Activated effector memory CD4-positive, alpha-beta T cell treated with Interleukin-2 at 50 U/mL for 16 hours (primary cell): ENCODE results near the gene CDK11B.
A peak's percentile ranks its signal among the peaks of the same experiment; 100 is the strongest.
"Not testable (repeated sequence)": the region's sequence is repeated elsewhere in the genome, so short reads cannot be mapped to it uniquely, and the experiment has no call there.

Source experiments
- DNase-seq: peaks from one replicate; pipeline ENCODE4 v3.0.0-alpha.2; 2020

CDK11B gene

DNA sequence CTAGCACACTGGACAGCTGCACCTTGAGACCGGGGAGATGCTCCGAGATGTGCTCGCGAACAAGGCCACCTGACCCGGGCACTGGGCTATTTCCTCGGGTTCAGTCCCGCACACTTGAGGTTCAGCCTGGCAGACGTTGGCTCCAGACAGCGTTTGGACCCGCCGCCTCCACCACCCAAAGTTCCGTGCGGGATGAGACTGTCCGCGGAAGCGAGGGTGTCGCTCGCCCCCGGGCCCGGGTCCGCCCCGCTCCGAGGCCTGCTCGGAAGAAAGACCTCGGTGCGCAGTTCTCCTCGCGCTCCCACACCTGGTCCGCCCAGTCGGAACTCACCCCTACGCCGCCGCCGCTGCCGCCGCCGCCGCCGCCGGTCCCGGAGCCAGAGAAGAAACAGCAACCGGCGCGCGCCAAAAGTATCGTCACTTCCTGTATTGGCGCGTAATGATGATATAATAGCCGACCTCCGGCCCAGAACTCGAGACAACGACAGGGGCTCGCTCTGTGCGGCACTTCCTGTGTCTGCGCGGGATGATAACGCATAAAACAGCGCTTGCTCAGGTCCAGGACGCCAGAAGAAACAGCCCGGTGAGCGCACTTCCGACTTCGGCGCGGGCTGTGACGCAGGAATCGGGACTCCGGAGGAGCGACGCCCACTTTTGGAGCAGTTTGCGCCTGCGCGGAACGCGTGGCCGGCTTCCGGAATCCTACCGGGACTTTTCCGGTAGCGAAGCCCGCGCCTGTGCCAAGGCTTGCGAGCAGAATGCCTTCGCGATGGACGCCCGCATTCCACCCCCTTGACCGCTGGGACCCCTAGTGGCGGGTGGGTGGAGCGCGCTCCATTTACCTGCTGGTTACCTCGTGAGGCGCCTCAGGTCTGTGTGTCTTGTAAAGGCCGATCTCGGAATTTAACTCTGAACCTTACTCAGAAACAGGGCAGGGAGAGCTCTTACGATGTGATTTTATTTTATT is at the start of gene CDK11B:
Gene CDK11B (minus strand): TSS at position 422 of the 967 bp plus-strand sequence. CDS start 1,519 bp downstream, outside the sequence.
- DNase-seq = peak; percentile 99

DNA sequence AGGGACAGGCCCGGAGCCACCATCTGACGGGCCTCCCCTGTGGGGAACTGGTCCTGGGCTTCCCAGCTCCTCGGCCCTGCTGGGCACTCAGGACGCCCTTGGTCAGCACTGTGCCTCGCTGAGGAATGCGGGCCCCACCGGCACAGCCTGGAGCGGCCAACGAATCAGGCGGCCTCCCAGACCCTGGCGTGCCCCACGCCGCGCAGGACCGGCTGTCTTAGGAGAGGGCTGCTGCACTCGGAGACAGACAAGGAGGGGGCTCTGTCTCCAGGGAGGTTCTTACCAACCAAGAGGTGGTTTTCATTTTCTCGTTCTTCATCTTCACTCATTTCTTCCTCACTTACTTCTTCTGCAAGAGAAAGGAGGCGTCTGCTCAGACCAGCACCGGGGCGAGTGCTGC is 49.1 kb upstream of the CDK11B start:
- DNase-seq = not testable (repeated sequence)

DNA sequence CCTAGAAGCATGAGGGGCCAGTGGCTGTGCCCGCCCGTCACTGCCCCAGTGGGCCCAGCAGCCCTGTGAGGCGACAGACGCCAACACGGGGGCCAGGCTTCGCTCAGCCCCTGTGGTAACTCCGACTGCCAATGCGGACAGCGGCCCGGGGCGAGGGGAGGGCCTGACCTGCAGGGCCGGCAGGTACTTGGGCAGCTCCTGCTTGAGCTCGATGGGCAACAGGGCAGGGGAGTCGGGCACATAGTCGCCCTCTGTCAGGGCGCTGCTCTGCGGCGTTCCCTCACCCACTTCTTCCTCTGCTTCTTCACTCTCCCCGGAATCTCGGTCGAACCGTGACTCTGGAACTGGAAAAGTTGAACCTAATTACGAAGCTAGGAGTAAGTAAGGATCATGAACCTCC is 48.4 kb upstream of the CDK11B start:
- DNase-seq = not testable (repeated sequence)

DNA sequence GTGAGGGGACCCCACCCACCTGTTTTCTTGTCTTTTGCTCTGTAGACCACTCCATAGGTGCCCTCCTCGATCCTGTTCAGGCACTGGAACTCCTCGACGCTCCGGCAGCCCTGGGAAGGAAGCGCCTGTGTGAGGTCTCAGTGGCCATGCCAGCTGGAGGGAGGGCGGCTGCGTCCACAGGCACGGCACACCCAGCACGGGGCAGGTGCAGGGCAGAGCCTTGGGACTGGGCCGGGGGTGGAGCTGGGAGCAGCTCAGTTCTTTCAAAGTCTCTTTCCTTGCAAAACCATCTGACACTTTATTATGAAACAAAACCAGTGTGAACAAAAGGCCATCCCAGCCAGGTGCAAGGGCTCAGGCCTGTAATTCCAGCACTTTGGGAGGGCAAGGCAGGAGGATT is 46.8 kb upstream of the CDK11B start:
- DNase-seq = not testable (repeated sequence)

DNA sequence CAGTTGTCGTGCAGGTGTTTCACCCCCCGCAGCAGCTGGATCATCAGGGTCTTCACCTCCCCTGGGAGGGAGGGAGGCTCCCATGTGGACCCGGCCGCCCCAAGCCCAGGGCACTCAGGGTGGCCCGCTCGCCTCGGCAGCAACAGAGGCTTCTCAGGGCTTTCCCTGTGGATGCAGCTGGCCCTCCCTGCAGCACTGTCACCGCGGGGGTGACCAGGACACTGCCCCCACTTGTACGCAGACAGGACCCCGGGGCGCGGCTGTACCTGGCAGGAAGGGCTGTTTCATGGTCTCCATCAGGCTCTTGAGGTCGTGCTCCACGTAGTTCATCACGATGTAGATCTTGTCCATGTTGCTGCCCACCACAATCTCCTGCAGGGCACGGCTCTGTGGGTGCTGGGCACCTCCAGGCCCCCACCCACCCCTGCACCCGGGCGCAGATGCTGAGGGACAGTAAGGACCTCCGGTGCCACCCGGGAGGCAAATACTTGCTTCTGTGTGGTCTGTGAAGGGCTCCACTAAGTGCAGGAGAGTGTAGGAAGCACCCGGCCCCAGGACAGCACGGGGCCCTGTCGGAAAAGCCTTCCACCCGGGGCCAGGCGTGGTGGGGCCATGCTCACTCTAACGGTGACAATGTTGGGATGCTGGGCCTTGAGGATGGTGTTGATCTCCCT is 45.6 kb upstream of the CDK11B start:
- not testable (repeated sequence) for DNase-seq

DNA sequence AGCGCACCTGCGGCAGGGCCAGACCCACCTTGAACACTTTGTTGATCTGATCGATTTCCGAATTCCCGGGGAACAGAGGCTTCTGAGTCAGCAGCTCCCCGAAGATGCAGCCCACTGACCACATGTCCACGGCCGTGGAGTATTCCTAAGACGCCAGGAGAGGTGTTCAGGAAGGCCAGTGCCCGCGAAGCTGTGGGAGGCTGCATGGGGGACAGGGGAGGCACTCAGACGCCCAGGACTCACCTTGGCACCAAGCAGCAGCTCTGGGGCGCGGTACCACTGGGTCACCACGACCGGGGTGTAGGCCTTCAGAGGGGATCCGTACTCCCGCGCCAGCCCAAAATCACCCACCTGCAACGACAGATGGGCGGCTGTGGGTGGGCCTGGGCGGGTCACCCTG is 45.0 kb upstream of the CDK11B start:
- no peak for DNase-seq

DNA sequence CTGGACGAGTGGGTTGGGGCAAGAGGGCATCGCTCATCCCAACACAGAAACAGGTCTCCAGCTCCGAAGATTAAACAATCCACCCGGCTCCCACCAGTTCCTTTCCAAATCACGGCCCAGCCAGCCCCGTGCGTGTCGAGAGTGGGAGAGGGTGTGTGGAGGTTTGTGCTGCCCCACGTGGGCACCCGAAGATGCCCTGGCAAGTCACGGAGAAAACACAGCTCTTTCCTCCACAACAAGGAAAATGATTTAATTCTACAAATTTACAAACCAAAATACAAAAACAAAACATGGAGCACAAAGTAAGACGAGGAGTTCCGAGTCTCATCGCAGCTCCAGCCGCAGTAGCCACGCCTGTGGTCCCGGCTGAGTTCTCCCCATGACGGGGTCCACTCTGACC is 43.7 kb upstream of the CDK11B start:
- not testable (repeated sequence) for DNase-seq

DNA sequence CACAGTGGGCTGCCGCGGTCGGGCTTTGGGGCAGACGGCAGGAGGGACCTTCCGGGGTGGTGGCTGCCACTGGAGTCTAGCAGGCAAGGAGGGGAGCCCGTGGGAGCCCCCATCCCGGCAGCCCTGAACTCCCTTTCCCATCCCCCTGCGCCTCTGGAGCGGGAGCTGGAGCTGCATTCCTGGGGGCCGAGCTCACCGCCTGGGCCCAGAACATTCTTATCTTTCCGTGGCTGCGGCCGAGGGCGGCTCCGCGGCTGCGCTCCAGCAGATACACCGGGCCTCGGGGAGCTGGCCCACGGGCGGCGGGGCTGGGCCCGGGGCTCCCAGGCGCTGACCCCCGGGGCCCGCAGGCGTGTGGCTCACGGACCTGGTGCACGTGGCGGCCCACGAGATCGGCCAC is 41.8 kb upstream of the CDK11B start:
- not testable (repeated sequence) for DNase-seq

DNA sequence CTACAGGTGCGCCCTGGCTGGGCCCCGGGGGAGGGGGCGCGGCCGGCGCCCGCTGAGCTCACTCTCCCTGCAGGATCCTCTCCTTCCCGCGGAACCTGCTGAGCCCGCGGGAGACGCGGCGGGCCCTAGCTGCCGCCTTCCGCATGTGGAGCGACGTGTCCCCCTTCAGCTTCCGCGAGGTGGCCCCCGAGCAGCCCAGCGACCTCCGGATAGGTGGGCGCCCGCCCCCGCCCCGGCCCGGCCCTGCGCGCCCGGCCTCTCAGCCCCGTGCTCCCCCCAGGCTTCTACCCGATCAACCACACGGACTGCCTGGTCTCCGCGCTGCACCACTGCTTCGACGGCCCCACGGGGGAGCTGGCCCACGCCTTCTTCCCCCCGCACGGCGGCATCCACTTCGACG is 41.3 kb upstream of the CDK11B start:
- not testable (repeated sequence) for DNase-seq

DNA sequence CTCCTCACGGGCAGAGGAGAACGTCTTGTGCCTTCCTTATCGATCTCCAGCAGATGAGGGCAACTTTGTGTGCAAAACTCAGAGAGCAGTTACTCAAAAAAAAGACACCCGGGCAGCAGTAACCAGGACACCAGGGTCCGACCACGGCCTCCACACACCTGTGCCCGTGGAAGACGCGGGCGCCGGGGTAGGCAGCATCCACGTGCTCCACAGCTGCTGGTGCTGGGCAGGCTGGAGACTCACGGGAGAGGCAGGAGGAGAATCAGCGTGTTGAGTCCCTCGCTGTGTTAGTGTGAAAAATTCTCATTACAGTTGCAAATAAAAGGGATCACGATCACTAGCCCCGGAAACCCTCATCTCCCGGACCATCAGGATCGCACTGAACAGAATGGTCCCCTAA is 40.3 kb upstream of the CDK11B start:
- DNase-seq = not testable (repeated sequence)

DNA sequence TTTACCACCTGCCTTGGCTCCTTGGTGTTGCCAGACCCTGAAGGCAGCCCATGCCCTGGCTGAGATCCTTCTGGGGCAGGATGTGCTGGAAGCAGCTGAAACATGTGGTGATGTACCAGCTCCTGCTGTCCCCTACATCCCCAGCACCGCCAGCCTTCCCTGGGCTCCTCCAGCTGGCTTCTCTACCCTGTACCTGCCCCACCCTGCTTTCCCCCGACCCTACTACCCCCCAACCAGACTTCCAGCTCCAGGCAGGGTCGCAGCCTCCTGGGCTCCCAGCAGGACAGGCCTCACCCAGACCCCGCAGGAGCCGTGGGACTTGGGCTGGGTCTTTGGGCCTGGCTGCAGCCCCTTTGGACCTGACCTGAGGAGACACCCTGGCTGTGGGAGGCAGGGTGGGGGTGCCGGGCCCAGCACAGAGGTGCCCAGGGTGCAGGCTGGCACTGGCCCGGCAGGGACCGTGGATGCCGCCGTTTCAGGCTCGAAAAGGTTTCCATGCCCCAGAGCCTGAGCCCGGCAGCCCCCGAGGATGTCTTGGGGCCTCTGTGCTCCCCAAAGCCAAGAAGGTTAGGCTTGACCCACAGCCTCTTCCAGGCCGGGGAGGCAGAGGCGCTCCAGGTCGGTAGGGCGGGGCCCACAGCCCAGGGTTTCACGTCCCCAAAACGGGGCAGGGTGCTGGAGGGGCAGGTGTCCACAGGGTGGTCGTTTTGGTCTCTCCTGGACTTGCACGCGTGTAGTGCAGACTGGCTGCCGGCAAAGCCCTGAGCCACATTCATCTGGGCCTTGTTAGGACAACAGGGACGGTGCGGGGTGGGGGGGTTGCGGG is 38.8 kb upstream of the CDK11B start:
- not testable (repeated sequence) for DNase-seq

DNA sequence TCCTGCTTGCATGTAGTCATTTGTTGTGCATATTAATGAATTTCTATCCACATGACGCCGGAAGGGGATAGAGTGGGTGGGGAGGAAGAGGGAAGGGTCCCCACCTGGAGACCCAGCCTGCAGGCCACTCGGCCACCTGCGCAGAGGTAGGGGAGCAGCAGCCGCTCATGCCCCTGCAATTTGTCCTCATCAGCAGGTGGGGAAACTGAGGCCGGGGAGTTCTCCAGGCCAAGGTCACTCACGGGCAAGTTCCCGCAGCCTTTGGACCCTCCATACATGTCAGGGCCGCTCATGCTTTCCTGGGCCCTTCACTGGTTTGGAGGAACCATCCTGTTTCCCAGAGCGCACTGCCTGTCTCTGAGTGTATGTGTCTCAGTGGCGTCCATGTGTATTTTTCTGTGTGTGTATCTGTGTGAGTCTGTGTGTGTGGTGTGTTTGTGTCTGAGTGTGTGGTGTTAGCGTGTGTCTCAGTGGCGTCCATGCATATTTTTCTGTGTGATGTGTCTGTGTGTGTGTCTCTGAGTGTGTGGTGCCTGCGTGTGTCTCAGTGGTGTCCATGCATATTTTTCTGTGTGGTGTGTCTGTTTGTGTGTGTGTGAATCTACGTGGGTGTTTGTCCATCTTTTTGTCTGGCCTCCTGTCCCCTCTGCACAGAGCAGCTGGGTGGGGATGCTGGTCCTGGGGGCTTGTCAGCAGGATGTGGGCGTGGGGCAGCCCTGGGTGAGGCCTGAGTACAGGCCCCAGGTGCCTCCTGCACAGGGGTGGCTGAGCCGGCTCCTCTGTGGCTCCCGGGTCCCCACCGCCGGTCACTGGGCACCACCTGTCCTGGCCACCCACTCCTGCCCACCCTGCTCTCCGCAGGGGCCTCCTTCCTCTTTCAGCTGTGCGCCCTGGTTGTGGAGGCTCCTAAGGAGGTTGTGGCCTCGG is 37.9 kb upstream of the CDK11B start:
- DNase-seq = not testable (repeated sequence)

DNA sequence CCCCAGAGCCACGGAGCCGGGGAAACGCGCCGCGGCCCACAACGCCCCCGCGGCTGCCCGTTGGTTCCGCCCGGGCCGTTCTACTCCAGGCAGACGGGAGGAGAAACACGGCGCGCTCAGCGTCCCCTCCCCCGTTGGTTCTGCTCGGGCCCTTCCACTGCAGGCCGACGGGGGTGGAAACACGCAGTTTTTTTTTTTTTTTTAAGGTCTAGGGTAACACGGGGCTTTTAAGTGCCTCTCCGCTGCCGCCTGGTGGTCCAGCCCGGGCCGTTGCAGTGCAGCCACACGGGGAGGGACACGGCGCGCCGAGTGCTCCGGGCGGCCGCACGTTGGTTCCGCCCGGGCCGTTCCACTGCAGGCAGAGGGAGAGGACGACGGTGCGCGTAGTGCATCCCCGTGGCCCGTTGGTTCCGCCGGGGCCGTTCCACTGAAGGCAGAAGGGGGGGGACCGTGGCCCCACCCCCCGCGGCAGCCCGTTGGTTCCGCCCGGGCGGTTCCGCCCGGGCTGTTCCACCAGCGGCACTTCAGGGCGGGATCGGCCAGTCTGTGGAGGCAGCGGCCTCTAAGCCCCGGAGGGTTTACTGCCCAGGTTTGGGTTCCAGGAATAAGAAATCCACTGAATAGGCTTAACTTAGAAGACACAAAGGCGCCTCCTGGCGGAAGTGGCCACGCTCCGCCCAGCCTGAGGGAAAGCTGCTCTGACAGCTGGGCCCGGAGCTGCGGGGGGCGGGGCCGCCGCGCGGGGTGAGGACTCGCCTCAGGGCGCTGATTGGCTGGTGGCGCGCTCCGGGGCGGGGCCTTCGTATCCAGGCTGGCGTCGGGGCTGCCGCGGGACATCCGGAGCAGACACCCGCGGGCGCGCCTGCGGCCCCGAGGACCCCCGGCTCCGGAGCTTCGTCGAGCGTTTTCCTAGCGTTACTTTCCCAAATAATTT is 34.2 kb upstream of the CDK11B start, which contains the start of gene SLC35E2B:
Gene SLC35E2B (minus strand): TSS at position 82 of the 934 bp plus-strand sequence. CDS start 16,096 bp downstream, outside the sequence.
- DNase-seq = peak; percentile 79

DNA sequence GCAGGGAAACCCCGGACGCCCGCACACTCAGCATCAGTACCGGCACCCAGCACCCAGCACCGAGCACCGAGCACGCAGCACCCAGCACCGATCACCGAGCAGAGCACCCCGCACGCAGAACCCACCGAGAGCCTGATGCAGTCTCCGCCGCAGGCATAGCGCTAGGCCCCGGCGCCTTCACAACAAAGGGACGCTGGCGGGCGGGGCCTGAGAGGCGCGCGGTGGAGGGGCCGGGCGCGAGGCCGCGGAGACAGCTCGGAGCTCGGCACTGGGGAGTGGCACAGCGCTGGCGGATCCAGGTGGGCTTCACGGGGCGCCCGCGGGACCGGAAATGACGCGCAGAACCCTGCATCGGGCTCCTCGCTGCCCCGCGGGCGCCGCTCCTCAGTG is 33.5 kb upstream of the CDK11B start:
- DNase-seq = peak; percentile 50

DNA sequence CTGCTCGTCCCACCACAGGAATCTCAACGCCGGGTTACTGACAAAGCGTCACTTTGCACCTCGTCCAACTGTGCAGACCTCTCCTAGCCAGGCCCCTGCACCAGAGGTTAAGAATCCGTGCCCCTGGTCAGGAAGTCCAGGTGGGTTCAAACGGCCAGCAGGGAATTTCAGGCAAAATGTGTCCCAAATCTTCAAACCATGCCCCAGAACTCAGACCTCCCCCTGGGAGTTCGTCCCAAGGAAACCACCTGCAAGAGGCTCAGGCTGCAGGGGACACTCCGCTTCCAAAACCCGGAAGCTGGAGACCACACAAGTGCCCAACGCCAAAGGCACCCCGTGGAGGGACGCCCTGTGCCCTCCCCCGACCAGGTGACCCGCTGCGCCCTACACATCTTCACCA is 32.6 kb upstream of the CDK11B start:
- DNase-seq = not testable (repeated sequence)

DNA sequence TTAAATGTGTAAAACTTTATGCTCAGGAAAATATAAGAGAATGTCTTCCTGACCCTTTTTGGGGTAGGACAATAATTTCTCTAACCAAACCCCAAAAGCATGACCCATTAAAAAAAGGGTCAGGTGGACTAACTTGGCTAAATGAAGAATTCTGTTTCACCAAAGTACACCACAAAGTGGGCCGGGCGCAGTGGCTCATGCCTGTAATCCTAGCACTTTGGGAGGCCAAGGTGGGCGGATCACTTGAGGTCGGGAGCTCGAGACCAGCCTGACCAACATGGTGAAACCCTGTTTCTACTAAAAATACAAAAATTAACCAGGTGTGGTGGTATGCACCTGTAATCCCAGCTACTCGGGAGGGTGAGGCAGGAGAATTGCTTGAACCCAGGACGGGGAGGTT is 30.7 kb upstream of the CDK11B start:
- DNase-seq = not testable (repeated sequence)

DNA sequence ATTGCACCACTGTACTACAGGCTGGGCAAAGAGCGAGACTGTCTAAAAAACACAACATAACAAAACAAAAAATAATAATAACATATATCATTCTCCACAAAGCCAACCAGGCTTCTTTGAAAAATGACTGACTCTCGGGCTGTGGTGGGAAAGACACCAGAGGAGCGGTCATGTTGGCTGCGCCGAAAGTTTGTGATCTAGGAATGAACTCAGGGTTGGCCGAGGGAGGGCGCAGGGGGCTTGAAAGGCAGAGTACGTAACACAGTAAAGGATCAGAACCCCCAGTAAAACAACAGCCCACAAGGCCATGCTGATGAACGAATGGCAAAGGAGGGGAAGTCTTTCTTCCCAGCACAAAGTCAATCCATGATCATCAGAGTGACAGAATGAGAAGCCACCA is 29.0 kb upstream of the CDK11B start:
- DNase-seq = no peak

DNA sequence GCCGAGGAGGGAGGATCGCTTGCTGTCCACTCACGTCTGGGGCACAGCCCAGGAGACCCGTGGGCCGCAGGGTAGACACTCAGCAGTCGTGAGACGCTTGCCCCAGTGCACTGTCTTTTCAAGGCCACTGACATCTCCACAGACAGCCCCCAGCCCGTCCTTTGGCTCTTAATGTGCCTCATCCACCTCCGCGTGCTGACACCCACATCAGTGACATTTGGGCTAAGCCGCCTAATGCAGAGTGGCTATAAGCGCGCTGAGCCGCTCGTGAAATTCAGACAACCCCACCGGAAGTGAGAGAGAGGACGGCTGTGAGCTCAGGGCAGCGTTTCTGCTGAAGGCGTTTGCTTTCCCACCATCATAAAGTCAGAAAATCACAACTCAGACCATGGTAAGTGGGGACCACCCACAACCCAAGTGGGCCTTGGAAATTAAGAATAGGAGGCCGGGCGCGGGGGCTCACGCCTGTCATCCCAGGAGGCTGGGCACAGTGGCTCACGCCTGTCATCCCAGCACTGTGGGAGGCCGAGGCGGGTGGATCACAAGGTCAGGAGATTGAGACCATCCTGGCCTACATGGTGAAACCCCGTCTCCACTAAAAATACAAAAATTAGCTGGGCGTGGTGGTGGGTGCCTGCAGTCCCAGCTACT is 25.4 kb upstream of the CDK11B start:
- DNase-seq = no peak

DNA sequence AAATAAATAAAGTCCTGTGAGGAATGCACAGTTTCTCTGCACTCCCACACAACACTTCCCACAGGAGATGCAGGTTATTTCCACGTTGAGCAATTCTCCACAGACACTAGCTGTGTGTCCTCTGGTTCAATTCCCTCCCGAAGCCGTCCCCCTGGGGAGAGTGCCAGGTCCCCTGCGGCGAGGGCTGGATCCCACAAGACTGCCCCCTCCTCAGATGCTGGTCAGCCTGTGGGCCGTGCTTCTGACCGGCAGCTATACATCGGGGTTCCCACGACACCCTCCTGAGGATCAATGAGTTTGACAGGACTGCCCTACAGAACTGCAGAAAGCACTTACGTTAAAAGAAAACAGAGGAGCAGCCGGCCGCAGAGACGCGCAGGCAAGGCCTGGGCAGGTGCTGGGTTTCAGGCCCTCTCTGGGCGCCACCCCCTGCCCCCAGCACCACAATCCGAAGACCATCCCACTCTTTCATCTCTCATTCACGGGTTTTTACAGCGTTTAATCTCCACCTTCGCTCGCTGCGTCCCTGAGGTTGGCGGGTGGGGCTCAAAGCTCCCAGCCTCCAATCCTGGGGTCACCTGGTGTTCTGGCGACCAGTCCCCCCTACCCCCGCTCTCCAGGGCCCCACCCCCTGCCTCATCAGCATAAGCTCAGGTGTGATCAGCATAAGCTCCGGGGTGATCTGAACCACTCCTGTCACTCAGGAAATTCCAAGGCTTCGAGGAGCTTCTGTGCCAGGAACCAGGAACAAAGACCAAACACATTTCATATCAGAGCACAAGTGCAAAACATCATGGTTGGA is 24.5 kb upstream of the CDK11B start:
- DNase-seq = no peak
